ENCODE measurements around the gene RTKN.
"Not testable (repeated sequence)": the region's sequence is repeated elsewhere in the genome, so short reads cannot be mapped to it uniquely, and the experiment has no call there.

The RTKN gene

GRCh38 chr2:74436848-74437695 lies 4.7 kb downstream of the RTKN start:
- DNase-seq, result no peak

- DNase-seq, result no peak
Observed at GRCh38 chr2:74436111-74436805, 5.5 kb downstream of the RTKN start.

GRCh38 chr2:74430502-74430901 lies 11.2 kb downstream of the RTKN start:
- DNase-seq, result no peak

GRCh38 chr2:74429487-74430451 lies 12.0 kb downstream of the RTKN start:
- no peak for DNase-seq

- no peak for DNase-seq
Observed at GRCh38 chr2:74428675-74429074, 13.1 kb downstream of the RTKN start.

GRCh38 chr2:74427551-74427950 lies 14.2 kb downstream of the RTKN start:
- DNase-seq, result no peak

- no peak for DNase-seq
Observed at GRCh38 chr2:74426181-74426758, 15.5 kb downstream of the RTKN start.

GRCh38 chr2:74425523-74425922 lies 16.2 kb downstream of the RTKN start:
- DNase-seq, result no peak

- no peak for DNase-seq
Observed at GRCh38 chr2:74424995-74425406, 16.7 kb downstream of the RTKN start.

GRCh38 chr2:74424139-74424992 lies 17.4 kb downstream of the RTKN start:
- no peak for DNase-seq

- DNase-seq, result no peak
Observed at GRCh38 chr2:74423231-74424095, 18.3 kb downstream of the RTKN start.

GRCh38 chr2:74421221-74421870 lies 20.4 kb downstream of the RTKN start, which contains the start of the genes C2orf81 and WDR54:
TSS of gene C2orf81 (minus strand) at chr2:74421619. CDS start at chr2:74421560, 59 bp downstream.
TSS of gene WDR54 (plus strand) at chr2:74421730. CDS start at chr2:74422154, 424 bp downstream.
- peak; percentile 45 for DNase-seq

GRCh38 chr2:74420443-74421103 lies 21.2 kb downstream of the RTKN start:
- not testable (repeated sequence) for DNase-seq

GRCh38 chr2:74420006-74420405 lies 21.7 kb downstream of the RTKN start:
- no peak for DNase-seq

GRCh38 chr2:74419345-74419744 lies 22.4 kb downstream of the RTKN start:
- no peak for DNase-seq

GRCh38 chr2:74418312-74418711 lies 23.4 kb downstream of the RTKN start:
- DNase-seq, result no peak

- DNase-seq, result no peak
Observed at GRCh38 chr2:74417763-74418162, 24.0 kb downstream of the RTKN start.

GRCh38 chr2:74417197-74417596 lies 24.5 kb downstream of the RTKN start:
- no peak for DNase-seq

GRCh38 chr2:74416778-74417177 lies 25.0 kb downstream of the RTKN start:
- no peak for DNase-seq
